ENCODE data around the gene LRSAM1. TPM values are rescaled to one million over a fixed set of nuclear protein-coding genes. Genes with fewer than 3 reads are reported as not detected.

The LRSAM1 gene
- total RNA-seq, 2 experiments from 2014 or later, result 20.8 to 32.2 TPM

- TF ChIP-seq, protein P1, sequence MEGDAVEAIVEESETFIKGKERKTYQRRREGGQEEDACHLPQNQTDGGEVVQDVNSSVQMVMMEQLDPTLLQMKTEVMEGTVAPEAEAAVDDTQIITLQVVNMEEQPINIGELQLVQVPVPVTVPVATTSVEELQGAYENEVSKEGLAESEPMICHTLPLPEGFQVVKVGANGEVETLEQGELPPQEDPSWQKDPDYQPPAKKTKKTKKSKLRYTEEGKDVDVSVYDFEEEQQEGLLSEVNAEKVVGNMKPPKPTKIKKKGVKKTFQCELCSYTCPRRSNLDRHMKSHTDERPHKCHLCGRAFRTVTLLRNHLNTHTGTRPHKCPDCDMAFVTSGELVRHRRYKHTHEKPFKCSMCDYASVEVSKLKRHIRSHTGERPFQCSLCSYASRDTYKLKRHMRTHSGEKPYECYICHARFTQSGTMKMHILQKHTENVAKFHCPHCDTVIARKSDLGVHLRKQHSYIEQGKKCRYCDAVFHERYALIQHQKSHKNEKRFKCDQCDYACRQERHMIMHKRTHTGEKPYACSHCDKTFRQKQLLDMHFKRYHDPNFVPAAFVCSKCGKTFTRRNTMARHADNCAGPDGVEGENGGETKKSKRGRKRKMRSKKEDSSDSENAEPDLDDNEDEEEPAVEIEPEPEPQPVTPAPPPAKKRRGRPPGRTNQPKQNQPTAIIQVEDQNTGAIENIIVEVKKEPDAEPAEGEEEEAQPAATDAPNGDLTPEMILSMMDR (conservative IDR thresholded peaks at IDR 0.05; ENCODE audit: low read length), result no peak
- TF ChIP-seq EZH2phosphoT487 (IDR thresholded peaks at IDR 0.05; ENCODE audit: borderline replicate concordance, low read depth, low read length), result no peak
- H3K36me3 ChIP-seq (ENCODE audit: insufficient read depth, low read length), result no peaks in the 10 kb centered on the region
- no peak overlapping the region for H2AFZ ChIP-seq (ENCODE audit: low read length)
- ChIA-PET POLR2A (no interaction called here), CTCF (ENCODE audit: unreplicated experiment) (no interaction called here)
- H3K9me2 ChIP-seq (ENCODE audit: insufficient read depth, low read length), result no peaks in the 10 kb centered on the region
- no peak overlapping the region for H3K27ac ChIP-seq (ENCODE audit: low read depth, low read length, poor library complexity, severe bottlenecking)
- DNase-seq (ENCODE audit: low spot score), result no peak
- no peaks in the 10 kb centered on the region for H4K20me1 ChIP-seq (ENCODE audit: insufficient read depth, low read length)
- no peaks in the 10 kb centered on the region for H3K9me3 ChIP-seq (ENCODE audit: low read length)
- no peaks in the 10 kb centered on the region for H3K4me1 ChIP-seq (ENCODE audit: insufficient read depth, low read length, poor library complexity, severe bottlenecking)
- intact Hi-C loops (cut with micrococcal nuclease; ENCODE audit: unreplicated experiment), result no loop called here
- no TSS peak for BruUV-seq (replicated peaks)
- no peaks in the 10 kb centered on the region for H3K79me2 ChIP-seq (ENCODE audit: insufficient read depth, low read depth, low read length)
- no peak overlapping the region for H3K4me2 ChIP-seq (ENCODE audit: low read length)
- H3K4me3 ChIP-seq (ENCODE audit: low read depth, low read length, poor library complexity, severe bottlenecking), result no peak overlapping the region
Measured at GRCh38 chr9:127535396-127535795, 84.1 kb downstream of the LRSAM1 start.

- BruUV-seq (replicated peaks), result no TSS peak
- Histone ChIP-seq H3K4me1 (ENCODE audit: insufficient read depth, low read length, poor library complexity, severe bottlenecking) (no peaks in the 10 kb centered on the region), H3K9me2 (ENCODE audit: insufficient read depth, low read length) (no peaks in the 10 kb centered on the region), H3K79me2 (ENCODE audit: insufficient read depth, low read depth, low read length) (no peaks in the 10 kb centered on the region), H3K27ac (ENCODE audit: low read depth, low read length, poor library complexity, severe bottlenecking) (no peak overlapping the region), H3K4me3 (ENCODE audit: low read depth, low read length, poor library complexity, severe bottlenecking) (no peak overlapping the region), H3K36me3 (ENCODE audit: insufficient read depth, low read length) (no peaks in the 10 kb centered on the region), H4K20me1 (ENCODE audit: insufficient read depth, low read length) (no peaks in the 10 kb centered on the region), H3K4me2 (ENCODE audit: low read length) (no peak overlapping the region), H3K9me3 (ENCODE audit: low read length) (no peaks in the 10 kb centered on the region), H2AFZ (ENCODE audit: low read length) (no peak overlapping the region)
- intact Hi-C loops (cut with micrococcal nuclease; ENCODE audit: unreplicated experiment), result no loop called here
- ChIA-PET CTCF (ENCODE audit: unreplicated experiment) (no interaction called here), POLR2A (interaction anchor here (0.6 kb wide), 1 partner anchor 1776 kb away, joined by 3 read pairs; no protein-coding TSS in a partner anchor)
- TF ChIP-seq, protein P1 (conservative IDR thresholded peaks at IDR 0.05; ENCODE audit: low read length), result no peak
- no peak for TF ChIP-seq EZH2phosphoT487 (IDR thresholded peaks at IDR 0.05; ENCODE audit: borderline replicate concordance, low read depth, low read length)
- DNase-seq (ENCODE audit: low spot score), result no peak
Measured at GRCh38 chr9:127535834-127536233, 84.5 kb downstream of the LRSAM1 start.

GRCh38 chr9:127536499-127536898 is 85.2 kb downstream of the LRSAM1 start:
- Histone ChIP-seq H3K79me2 (ENCODE audit: insufficient read depth, low read depth, low read length) (no peaks in the 10 kb centered on the region), H3K9me3 (ENCODE audit: low read length) (no peaks in the 10 kb centered on the region), H3K36me3 (ENCODE audit: insufficient read depth, low read length) (no peaks in the 10 kb centered on the region), H3K9me2 (ENCODE audit: insufficient read depth, low read length) (no peaks in the 10 kb centered on the region), H3K4me1 (ENCODE audit: insufficient read depth, low read length, poor library complexity, severe bottlenecking) (no peaks in the 10 kb centered on the region), H3K27ac (ENCODE audit: low read depth, low read length, poor library complexity, severe bottlenecking) (no peak overlapping the region), H3K4me3 (ENCODE audit: low read depth, low read length, poor library complexity, severe bottlenecking) (no peak overlapping the region), H2AFZ (ENCODE audit: low read length) (no peak overlapping the region), H3K4me2 (ENCODE audit: low read length) (no peak overlapping the region), H4K20me1 (ENCODE audit: insufficient read depth, low read length) (no peaks in the 10 kb centered on the region)
- DNase-seq (ENCODE audit: low spot score), result no peak
- ChIA-PET CTCF (ENCODE audit: unreplicated experiment) (no interaction called here), POLR2A (interaction anchor here (0.6 kb wide), 1 partner anchor 1777 kb away, joined by 3 read pairs; no protein-coding TSS in a partner anchor)
- BruUV-seq (replicated peaks), result no TSS peak
- TF ChIP-seq, protein P1 (conservative IDR thresholded peaks at IDR 0.05; ENCODE audit: low read length), result no peak
- no peak for TF ChIP-seq EZH2phosphoT487 (IDR thresholded peaks at IDR 0.05; ENCODE audit: borderline replicate concordance, low read depth, low read length)
- intact Hi-C loops (cut with micrococcal nuclease; ENCODE audit: unreplicated experiment), result no loop called here
